ENCODE data around the gene PDP2. TPM values are rescaled to one million over a fixed set of nuclear protein-coding genes. Genes with fewer than 3 reads are reported as not detected.

Gene PDP2
- total and polyA plus RNA-seq, 10 of the 15 experiments (the other 5 are each of a cell fraction or from before 2014, with no cell fraction given), result 1.9 to 31.1 (median 6.2) TPM

DNA sequence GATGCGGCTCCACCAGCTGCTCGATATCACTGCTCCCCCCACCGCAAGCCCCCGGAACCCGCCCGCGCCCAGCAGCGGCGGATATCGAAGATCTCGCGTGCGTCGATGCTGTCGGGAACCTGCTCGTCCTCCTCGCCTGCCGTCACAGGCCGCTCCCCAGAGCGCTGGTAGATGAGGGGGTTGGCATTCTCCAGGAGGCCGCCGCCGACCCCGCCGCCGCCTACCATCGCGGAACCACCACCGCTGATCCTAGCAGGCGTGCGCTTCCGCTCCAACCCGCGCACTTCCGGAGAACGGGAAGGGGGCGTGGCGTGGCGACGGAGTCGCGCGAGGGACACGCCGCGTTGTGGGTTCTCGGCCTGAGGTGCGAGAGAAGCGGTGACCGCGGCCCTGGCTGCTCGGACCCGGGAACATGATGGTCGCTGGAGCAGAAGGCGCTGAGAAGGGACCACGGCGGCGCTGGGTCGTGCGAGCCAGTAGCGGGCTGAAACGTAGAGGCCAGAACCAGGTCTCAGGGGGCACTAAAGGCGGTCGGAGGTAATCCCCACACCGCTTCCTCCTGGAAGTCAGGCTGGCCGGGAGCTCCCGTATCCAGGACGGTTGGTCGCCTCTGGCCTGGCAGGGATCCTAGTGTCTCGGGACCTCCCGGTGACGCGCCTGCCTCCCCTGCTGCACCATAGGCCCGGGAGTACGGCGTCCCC lies 54.0 kb downstream of the PDP2 start, which contains the start of gene CIAO2B (continued):
- TF ChIP-seq PML (IDR thresholded peaks at IDR 0.05; ENCODE audit: low read length) (peak; percentile 23; the same call in 1 of the 2 replicates), NFXL1 (IDR thresholded peaks at IDR 0.05; ENCODE audit: borderline replicate concordance) (no peak), MTA3 (IDR thresholded peaks at IDR 0.05; ENCODE audit: borderline replicate concordance, low read length) (no peak), FOXK2 (IDR thresholded peaks at IDR 0.05) (no peak; the same call in 1 of the 2 replicates), ETV6 (conservative IDR thresholded peaks at IDR 0.05 in 1 of 2, IDR thresholded peaks at IDR 0.05 in 1 of 2; ENCODE audit: borderline replicate concordance in 1 of 2, low read depth in 1 of 2) (peak in 1 of 2 experiments; percentile 20; a peak in 1 of 4 replicates), POLR2AphosphoS5 (IDR thresholded peaks at IDR 0.05; ENCODE audit: low read length) (peak; percentile 88), POLR2A (IDR thresholded peaks at IDR 0.05; ENCODE audit: low read depth, low read length) (peak; percentile 98), WRNIP1 (IDR thresholded peaks at IDR 0.05; ENCODE audit: borderline replicate concordance, low read depth, low read length) (no peak), CREB1 (IDR thresholded peaks at IDR 0.05; ENCODE audit: low read depth) (peak; percentile 73), SMAD1 (IDR thresholded peaks at IDR 0.05; ENCODE audit: low read depth, partially characterized antibody) (no peak), TARDBP (IDR thresholded peaks at IDR 0.05; ENCODE audit: borderline replicate concordance) (no peak), MEF2A (IDR thresholded peaks at IDR 0.05; ENCODE audit: insufficient read depth, low read depth, low read length) (0 out of 2 replicates have a peak, but pooled peaks have one; percentile 30), SUPT20H (IDR thresholded peaks at IDR 0.05; ENCODE audit: borderline replicate concordance, control insufficient read depth, low read depth, low read length) (no peak), ZNF217 (IDR thresholded peaks at IDR 0.05) (no peak), KAT2A (conservative IDR thresholded peaks at IDR 0.05; ENCODE audit: control insufficient read depth, low read depth, low read length) (no peak), ESRRA (IDR thresholded peaks at IDR 0.05; ENCODE audit: low read length) (no peak), BACH1 (IDR thresholded peaks at IDR 0.05; ENCODE audit: borderline replicate concordance) (peak; percentile 49; the same call in 1 of the 2 replicates), EZH2 (IDR thresholded peaks at IDR 0.05; ENCODE audit: borderline replicate concordance, control insufficient read depth, low read depth, low read length) (no peak), SP1 (IDR thresholded peaks at IDR 0.05; ENCODE audit: low read depth, low read length) (peak; percentile 86), ASH2L (IDR thresholded peaks at IDR 0.05; ENCODE audit: borderline replicate concordance, low read depth) (0 out of 2 replicates have a peak, but pooled peaks have one; percentile 27), EED (IDR thresholded peaks at IDR 0.05; ENCODE audit: low read depth) (peak; percentile 46; the same call in 1 of the 2 replicates), CHD1 (IDR thresholded peaks at IDR 0.05; ENCODE audit: low read depth, low read length) (no peak), GATAD2B (conservative IDR thresholded peaks at IDR 0.05; ENCODE audit: low read depth) (peak; percentile 71; the same call in 1 of the 2 replicates)
- TF ChIP-seq, protein P1, sequence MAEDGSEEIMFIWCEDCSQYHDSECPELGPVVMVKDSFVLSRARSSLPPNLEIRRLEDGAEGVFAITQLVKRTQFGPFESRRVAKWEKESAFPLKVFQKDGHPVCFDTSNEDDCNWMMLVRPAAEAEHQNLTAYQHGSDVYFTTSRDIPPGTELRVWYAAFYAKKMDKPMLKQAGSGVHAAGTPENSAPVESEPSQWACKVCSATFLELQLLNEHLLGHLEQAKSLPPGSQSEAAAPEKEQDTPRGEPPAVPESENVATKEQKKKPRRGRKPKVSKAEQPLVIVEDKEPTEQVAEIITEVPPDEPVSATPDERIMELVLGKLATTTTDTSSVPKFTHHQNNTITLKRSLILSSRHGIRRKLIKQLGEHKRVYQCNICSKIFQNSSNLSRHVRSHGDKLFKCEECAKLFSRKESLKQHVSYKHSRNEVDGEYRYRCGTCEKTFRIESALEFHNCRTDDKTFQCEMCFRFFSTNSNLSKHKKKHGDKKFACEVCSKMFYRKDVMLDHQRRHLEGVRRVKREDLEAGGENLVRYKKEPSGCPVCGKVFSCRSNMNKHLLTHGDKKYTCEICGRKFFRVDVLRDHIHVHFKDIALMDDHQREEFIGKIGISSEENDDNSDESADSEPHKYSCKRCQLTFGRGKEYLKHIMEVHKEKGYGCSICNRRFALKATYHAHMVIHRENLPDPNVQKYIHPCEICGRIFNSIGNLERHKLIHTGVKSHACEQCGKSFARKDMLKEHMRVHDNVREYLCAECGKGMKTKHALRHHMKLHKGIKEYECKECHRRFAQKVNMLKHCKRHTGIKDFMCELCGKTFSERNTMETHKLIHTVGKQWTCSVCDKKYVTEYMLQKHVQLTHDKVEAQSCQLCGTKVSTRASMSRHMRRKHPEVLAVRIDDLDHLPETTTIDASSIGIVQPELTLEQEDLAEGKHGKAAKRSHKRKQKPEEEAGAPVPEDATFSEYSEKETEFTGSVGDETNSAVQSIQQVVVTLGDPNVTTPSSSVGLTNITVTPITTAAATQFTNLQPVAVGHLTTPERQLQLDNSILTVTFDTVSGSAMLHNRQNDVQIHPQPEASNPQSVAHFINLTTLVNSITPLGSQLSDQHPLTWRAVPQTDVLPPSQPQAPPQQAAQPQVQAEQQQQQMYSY (CRISPR knock-in tag; IDR thresholded peaks at IDR 0.05), result no peak

Data from GM12878 (cell line).